Ectodermal cell (in vitro differentiated cells): ENCODE data around the gene DCAF15.

Experiments
- H3K27ac ChIP-seq: 2 replicates; pipeline ENCODE4 v1.7.0; 2013; ENCODE audit warnings: mild to moderate bottlenecking, low read depth, low read length; ENCODE audit not compliant: insufficient read depth, poor library complexity, severe bottlenecking
- H3K27me3 ChIP-seq: 2 replicates; pipeline ENCODE4 v1.7.0; 2013; ENCODE audit warnings: mild to moderate bottlenecking, low read length; ENCODE audit not compliant: insufficient read depth, control insufficient read depth, poor library complexity, severe bottlenecking
- H3K36me3 ChIP-seq: one replicate; pipeline ENCODE4 v1.7.0; 2013; ENCODE audit warnings: low read length; ENCODE audit not compliant: control insufficient read depth, insufficient read depth
- H3K4me1 ChIP-seq: one replicate; pipeline ENCODE4 v1.7.0; 2013; ENCODE audit warnings: low read length; ENCODE audit not compliant: control insufficient read depth, insufficient read depth
- H3K4me3 ChIP-seq: 2 replicates; pipeline ENCODE4 v1.7.0; 2013; ENCODE audit warnings: low read depth, low read length, control low read depth; ENCODE audit not compliant: insufficient read depth
- H3K9me3 ChIP-seq: 2 replicates; pipeline ENCODE4 v1.7.0; 2013; ENCODE audit warnings: mild to moderate bottlenecking, low read length, moderate library complexity; ENCODE audit not compliant: control insufficient read depth
- WGBS, 2 experiments: methylation state at CpG; one replicate each; pipeline ENCODE4 v1.1.7; 2013; ENCODE audit warnings: missing lambda C conversion rate in 2 of 2; 5-methylcytosine and 5-hydroxymethylcytosine counted together

The DCAF15 gene

GRCh38 chr19:13983213-13983889, 31.0 kb downstream of the DCAF15 start:
- WGBS, 2 experiments, result 92 to 93% methylated on average over 21 of the region's 21 CpGs
- Histone ChIP-seq H3K9me3 (no peaks in the 10 kb centered on the region), H3K27ac (no peak overlapping the region), H3K27me3 (no peaks in the 10 kb centered on the region), H3K4me1 (peaks cover 33% of the 10 kb centered on the region), H3K4me3 (no peak overlapping the region), H3K36me3 (no peaks in the 10 kb centered on the region)

GRCh38 chr19:13984186-13984585, 31.9 kb downstream of the DCAF15 start:
- Histone ChIP-seq H3K4me3 (no peak overlapping the region), H3K4me1 (peaks cover 33% of the 10 kb centered on the region), H3K9me3 (no peaks in the 10 kb centered on the region), H3K27ac (no peak overlapping the region), H3K27me3 (no peaks in the 10 kb centered on the region), H3K36me3 (no peaks in the 10 kb centered on the region)
- 66 to 72% methylated on average over 12 to 13 of the region's 15 CpGs for WGBS, 2 experiments

- no peak overlapping the region for H3K27ac ChIP-seq
- peaks cover 27% of the 10 kb centered on the region for H3K4me1 ChIP-seq
- WGBS, 2 experiments, result 93% methylated on average over 25 of the region's 25 CpGs
- no peaks in the 10 kb centered on the region for H3K36me3 ChIP-seq
- no peak overlapping the region for H3K4me3 ChIP-seq
- no peaks in the 10 kb centered on the region for H3K27me3 ChIP-seq
- H3K9me3 ChIP-seq, result no peaks in the 10 kb centered on the region
Measured at GRCh38 chr19:13984875-13985741, 32.8 kb downstream of the DCAF15 start.

DNA sequence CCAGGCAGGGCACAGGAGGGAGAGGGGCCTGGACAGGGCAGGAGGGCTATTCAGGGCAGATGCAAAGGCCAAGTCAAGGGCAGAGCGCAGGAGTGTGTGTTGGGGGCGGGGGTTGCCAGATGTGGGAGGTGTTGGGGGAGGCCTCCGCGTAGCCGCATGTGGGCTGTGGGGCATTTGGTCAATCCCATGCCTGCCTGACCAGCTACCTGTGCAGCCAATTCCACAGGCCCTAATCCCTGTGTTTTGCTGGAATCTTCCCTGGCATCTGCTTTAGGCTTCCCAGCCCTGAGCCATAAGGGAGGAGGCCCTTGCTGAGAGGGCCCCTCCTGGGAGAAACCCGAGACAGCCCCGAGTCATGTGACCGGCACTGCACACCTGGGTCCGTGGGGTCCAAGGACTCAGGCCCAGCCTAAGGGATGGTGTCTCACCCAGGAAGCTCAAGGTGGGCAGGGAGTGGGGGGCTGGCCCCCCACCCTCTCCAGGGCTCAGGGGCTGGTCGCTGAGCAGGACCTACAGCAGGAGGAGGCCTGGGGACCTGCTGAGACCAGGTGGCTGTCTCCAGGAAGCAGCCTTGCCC, 33.5 kb downstream of the DCAF15 start:
- Histone ChIP-seq H3K4me3 (no peak overlapping the region), H3K4me1 (peaks cover 27% of the 10 kb centered on the region), H3K27me3 (no peaks in the 10 kb centered on the region), H3K9me3 (no peaks in the 10 kb centered on the region), H3K27ac (no peak overlapping the region), H3K36me3 (peaks cover under 1% of the 10 kb centered on the region)
- WGBS, 2 experiments, result 72 to 75% methylated on average over 10 of the region's 10 CpGs

GRCh38 chr19:13986348-13986904, 34.1 kb downstream of the DCAF15 start:
- Histone ChIP-seq H3K9me3 (no peaks in the 10 kb centered on the region), H3K27ac (no peak overlapping the region), H3K4me1 (peaks cover 27% of the 10 kb centered on the region), H3K36me3 (peaks cover 4% of the 10 kb centered on the region), H3K4me3 (no peak overlapping the region), H3K27me3 (no peaks in the 10 kb centered on the region)
- WGBS, 2 experiments, result 38 to 43% methylated on average over 19 of the region's 19 CpGs

DNA sequence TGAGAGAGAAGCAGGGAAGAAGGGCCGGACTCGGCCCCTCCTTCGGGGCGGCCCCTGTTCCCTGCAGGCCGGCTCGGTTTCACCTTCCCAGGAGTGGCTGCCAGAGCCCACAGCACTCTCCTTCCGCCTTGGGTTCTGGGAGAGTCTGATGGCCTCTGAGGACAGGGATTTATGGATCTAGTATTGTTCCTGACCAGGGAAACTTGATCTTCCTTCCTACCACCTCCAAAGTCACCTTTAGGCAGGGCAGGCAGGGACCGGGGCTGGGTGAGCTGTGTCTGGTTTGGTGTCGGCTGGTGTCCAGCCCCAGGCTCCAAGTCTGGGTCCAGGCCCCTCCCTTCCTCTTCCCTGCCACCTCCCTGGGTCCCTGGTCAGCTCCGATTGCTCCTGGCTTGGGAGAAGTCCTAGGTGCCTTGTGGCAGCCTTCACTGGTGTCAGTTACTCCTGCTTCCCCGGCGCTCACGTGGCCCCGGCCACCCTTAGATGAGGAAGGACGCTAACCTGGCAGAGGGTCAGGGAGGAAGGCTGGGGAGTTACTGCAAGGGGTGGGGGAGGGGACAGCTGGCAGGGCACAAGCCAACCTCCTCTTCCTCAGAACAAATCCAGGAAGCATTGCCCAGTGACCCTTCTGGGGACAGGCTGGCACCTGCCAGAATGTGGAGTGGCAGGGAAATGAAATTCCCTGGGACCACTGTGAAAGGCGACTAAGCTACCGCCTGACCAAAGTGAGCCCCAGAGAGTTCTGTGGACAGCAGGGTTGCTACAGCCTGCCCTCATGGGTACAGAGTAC, 35.0 kb downstream of the DCAF15 start:
- no peak overlapping the region for H3K27ac ChIP-seq
- WGBS, 2 experiments, result 79 to 84% methylated on average over 17 of the region's 17 CpGs

DNA sequence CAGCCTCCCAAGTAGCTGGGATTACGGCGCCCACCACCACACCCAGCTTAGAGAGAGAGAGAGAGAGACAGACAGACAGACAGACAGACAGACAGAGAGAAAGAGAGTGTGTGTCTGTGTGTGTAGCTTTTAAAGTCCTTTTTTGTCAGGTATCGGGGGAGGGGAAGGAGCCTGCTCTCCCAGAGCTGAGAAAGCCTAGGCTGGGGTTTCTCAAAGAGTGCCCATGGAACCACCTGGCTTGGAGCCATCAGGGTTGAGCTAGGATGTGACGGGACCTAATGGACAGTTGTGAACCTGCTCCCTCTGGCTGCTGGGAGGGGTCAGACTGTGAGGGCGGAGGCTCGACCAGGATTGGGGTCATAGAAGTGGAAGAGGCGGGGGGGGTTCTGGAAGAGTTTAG, 37.2 kb downstream of the DCAF15 start:
- no peaks in the 10 kb centered on the region for H3K9me3 ChIP-seq
- H3K36me3 ChIP-seq, result peaks cover 8% of the 10 kb centered on the region
- H3K27ac ChIP-seq, result no peak overlapping the region
- peaks cover 23% of the 10 kb centered on the region for H3K4me1 ChIP-seq
- WGBS, 2 experiments, result 87 to 88% methylated on average over 7 of the region's 7 CpGs
- H3K4me3 ChIP-seq, result no peak overlapping the region
- H3K27me3 ChIP-seq, result no peaks in the 10 kb centered on the region

More for the DNA sequence above, 35.0 kb downstream of the DCAF15 start:
- peaks cover 7% of the 10 kb centered on the region for H3K36me3 ChIP-seq
- H3K4me1 ChIP-seq, result peaks cover 27% of the 10 kb centered on the region
- H3K9me3 ChIP-seq, result no peaks in the 10 kb centered on the region
- no peak overlapping the region for H3K4me3 ChIP-seq
- H3K27me3 ChIP-seq, result no peaks in the 10 kb centered on the region

DNA sequence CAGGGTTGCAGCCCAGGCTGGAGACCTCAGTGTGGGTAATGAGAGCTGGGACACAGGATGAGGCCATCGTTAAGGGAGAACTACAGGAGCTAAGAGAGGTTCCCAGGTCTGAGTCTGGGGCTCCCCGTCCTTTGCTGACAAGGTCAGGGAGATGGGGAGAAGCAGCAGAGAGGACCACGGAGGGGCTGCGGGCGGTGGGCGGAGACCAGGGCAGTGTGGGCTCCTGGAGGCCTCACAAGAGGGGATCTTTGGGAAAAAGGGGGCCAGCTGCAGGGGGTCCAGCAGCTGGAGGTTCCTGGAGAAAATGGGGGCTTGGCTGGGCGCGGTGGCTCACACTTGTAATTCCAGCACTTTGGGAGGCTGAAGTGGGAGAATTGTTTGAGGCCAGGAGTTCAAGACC, 37.8 kb downstream of the DCAF15 start:
- no peaks in the 10 kb centered on the region for H3K27me3 ChIP-seq
- no peaks in the 10 kb centered on the region for H3K9me3 ChIP-seq
- H3K36me3 ChIP-seq, result peaks cover 8% of the 10 kb centered on the region
- H3K27ac ChIP-seq, result no peak overlapping the region
- no peak overlapping the region for H3K4me3 ChIP-seq
- peaks cover 22% of the 10 kb centered on the region for H3K4me1 ChIP-seq
- 89 to 92% methylated on average over 8 of the region's 8 CpGs for WGBS, 2 experiments

DNA sequence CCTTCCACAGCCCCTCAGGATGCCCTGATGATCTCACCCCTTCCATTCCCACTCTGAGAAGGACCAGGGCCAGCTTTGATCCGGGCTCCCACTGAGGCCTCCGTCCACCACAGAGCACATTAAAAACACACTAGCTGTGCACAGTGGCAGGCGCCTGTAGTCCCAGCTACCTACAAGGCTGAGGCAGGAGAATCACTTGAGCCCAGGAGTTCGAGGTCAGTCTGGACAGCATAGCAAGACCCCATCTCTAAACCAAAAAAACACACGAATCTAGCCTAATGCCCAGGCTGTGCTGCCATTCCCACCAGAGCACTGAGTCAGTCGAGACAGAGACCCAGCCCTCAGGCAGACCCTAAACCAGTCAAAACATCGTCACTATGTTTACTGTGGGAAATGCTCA, 39.7 kb downstream of the DCAF15 start:
- Histone ChIP-seq H3K27ac (no peak overlapping the region), H3K4me3 (no peak overlapping the region), H3K27me3 (no peaks in the 10 kb centered on the region), H3K9me3 (no peaks in the 10 kb centered on the region), H3K36me3 (peaks cover 8% of the 10 kb centered on the region), H3K4me1 (peaks cover 9% of the 10 kb centered on the region)
- 90 to 92% methylated on average over 7 of the region's 7 CpGs for WGBS, 2 experiments
